Endothelial cell of umbilical vein (primary cell): ENCODE data around the gene ARNT2. TPM values are rescaled to one million over a fixed set of nuclear protein-coding genes. Genes with fewer than 3 reads are reported as not detected.

ENCODE experiments used
- BruUV-seq: library from RNA; stranded (reverse); fragments of 400-500 nt; replicated peaks from 2 replicates; lab custom pipeline; 2021; lab: Mats Ljungman, UMichigan
- CTCF ChIA-PET: fragments of 300-600, 350-600 bp; sonication (Branson Sonifier 250); formaldehyde crosslinking; loops from one replicate; lab custom pipeline; 2021; ENCODE audit warnings: antibody characterized with exemption, inconsistent platforms; lab: Charles Lee
- POLR2A ChIA-PET: fragments of 300-600, 350-600 bp; sonication (Branson Sonifier 250); formaldehyde crosslinking; loops from one replicate; lab custom pipeline; 2021; ENCODE audit warnings: antibody characterized with exemption, inconsistent platforms; lab: Charles Lee
- DNase-seq: peaks from one replicate; pipeline ENCODE4 v3.0.0-alpha.2; 2011; ENCODE audit warnings: low read depth, low spot score
- FAIRE-seq: peaks from 2 replicates; lab custom pipeline; 2011; peaks lifted over from hg19 to GRCh38; lab: Jason Lieb, UNC
- H2AFZ ChIP-seq: 2 replicates; pipeline ENCODE4 v1.6.0; 2012; ENCODE audit warnings: low read depth, low read length, control low read depth, inconsistent platforms
- H3K27ac ChIP-seq: 2 replicates; pipeline ENCODE4 v1.5.1; 2011; ENCODE audit warnings: low read depth, mild to moderate bottlenecking, control low read depth, low read length, moderate library complexity; ENCODE audit not compliant: insufficient read depth
- H3K27me3 ChIP-seq, 2 experiments: 2 replicates each; pipeline versions ENCODE4 v1.6.0 to v1.6.1; 2011; ENCODE audit warnings: low read length in 2 of 2, mixed read lengths in 1 of 2; ENCODE audit not compliant: control insufficient read depth in 2 of 2, insufficient read depth in 2 of 2
- H3K36me3 ChIP-seq, 2 experiments: 2 replicates in 1 of 2; 3 replicates in 1 of 2; pipeline ENCODE4 v1.5.1; 2011; ENCODE audit warnings: low read length in 2 of 2, mild to moderate bottlenecking in 1 of 2, moderate library complexity in 1 of 2; ENCODE audit not compliant: control insufficient read depth in 2 of 2, insufficient read depth in 2 of 2; ENCODE audit errors: extremely low read depth in 1 of 2
- H3K4me1 ChIP-seq: 3 replicates; pipeline ENCODE4 v1.5.1; 2011; ENCODE audit warnings: mild to moderate bottlenecking, low read length; ENCODE audit not compliant: control insufficient read depth, insufficient read depth; ENCODE audit errors: extremely low read depth
- H3K4me2 ChIP-seq: 2 replicates; pipeline ENCODE4 v1.6.1; 2011; ENCODE audit warnings: low read length, control low read depth, mixed read lengths; ENCODE audit not compliant: insufficient read depth
- H3K4me3 ChIP-seq, 3 experiments: fragments of 200-600 bp in 1 of 3; sonication (generic), shearing (Covaris generic) in 1 of 3; replicated peaks in 1 of 3; 2 replicates each; pipeline ENCODE4 v1.5.1; 2011 to 2016; ENCODE audit warnings: control low read depth in 3 of 3, low read length in 3 of 3, mild to moderate bottlenecking in 2 of 3, inconsistent platforms in 1 of 3, low read depth in 1 of 3, moderate library complexity in 1 of 3; ENCODE audit not compliant: insufficient read depth in 1 of 3
- H3K79me2 ChIP-seq: 2 replicates; pipeline ENCODE4 v1.6.0; 2012; ENCODE audit warnings: low read length, inconsistent platforms; ENCODE audit not compliant: control insufficient read depth, insufficient read depth
- H3K9ac ChIP-seq: replicated peaks from 2 replicates; pipeline ENCODE3; 2011; ENCODE audit warnings: low read length, control low read depth; ENCODE audit not compliant: insufficient read depth; ENCODE audit errors: extremely low read depth
- H3K9me1 ChIP-seq: replicated peaks from 3 replicates; pipeline ENCODE4 v1.6.0; 2011; ENCODE audit warnings: mild to moderate bottlenecking, low read length; ENCODE audit not compliant: control insufficient read depth, insufficient read depth; ENCODE audit errors: extremely low read depth
- H3K9me3 ChIP-seq: replicated peaks from 2 replicates; pipeline ENCODE4 v1.5.1; 2012; ENCODE audit warnings: low read length, inconsistent platforms; ENCODE audit not compliant: control insufficient read depth, insufficient read depth
- H4K20me1 ChIP-seq: replicated peaks from 2 replicates; pipeline ENCODE3; 2011; ENCODE audit warnings: mild to moderate bottlenecking, low read length; ENCODE audit not compliant: control insufficient read depth, insufficient read depth; ENCODE audit errors: extremely low read depth
- EZH2 ChIP-seq: IDR thresholded peaks from 2 replicates; pipeline ENCODE4 v1.6.1; 2012; ENCODE audit warnings: borderline replicate concordance, low read depth, mild to moderate bottlenecking, moderate library complexity, low read length, inconsistent platforms; ENCODE audit not compliant: severe bottlenecking
- FOS ChIP-seq: IDR thresholded peaks from 2 replicates; pipeline ENCODE4 v1.6.1; 2011; ENCODE audit warnings: mild to moderate bottlenecking, low read length, moderate library complexity, borderline replicate concordance; ENCODE audit not compliant: insufficient read depth
- GATA2 ChIP-seq: IDR thresholded peaks from 2 replicates; pipeline ENCODE4 v1.7.0; 2011; ENCODE audit warnings: low read depth, mild to moderate bottlenecking, moderate library complexity, mixed read lengths, low read length; ENCODE audit not compliant: insufficient read length, insufficient read depth
- JUN ChIP-seq: IDR thresholded peaks from 2 replicates; pipeline ENCODE4 v1.6.1; 2011; ENCODE audit warnings: borderline replicate concordance, low read depth; ENCODE audit not compliant: insufficient read length, insufficient read depth
- MYC ChIP-seq: IDR thresholded peaks from one replicate; pipeline ENCODE4 v1.6.1; 2011; ENCODE audit warnings: mild to moderate bottlenecking, low read depth, low read length
- POLR2A ChIP-seq: IDR thresholded peaks from 2 replicates; pipeline ENCODE4 v1.6.1; 2012; ENCODE audit warnings: low read depth, mild to moderate bottlenecking, control low read depth, low read length
- POLR2AphosphoS5 ChIP-seq: IDR thresholded peaks from 2 replicates; pipeline ENCODE4 v1.6.1; 2012; ENCODE audit warnings: low read depth, mild to moderate bottlenecking, control low read depth, low read length, moderate library complexity; ENCODE audit not compliant: insufficient read depth
- dilution Hi-C: fragments of 300-500 bp; cut with MboI; formaldehyde crosslinking; loops from one replicate; pipeline ENCODE4 v1.15.0; 2019; ENCODE audit warnings: low sequenced_read_pairs; ENCODE audit not compliant: extremely low pct_ligation_motif_present
- intact Hi-C: fragments of 100-400 bp; cut with micrococcal nuclease; formaldehyde crosslinking; loops from one replicate; pipeline ENCODE4 v1.10.0; 2022
- polyA plus RNA-seq, 4 experiments: library from polyadenylated mRNA; depleted of rRNA in 3 of 4; stranded (reverse) in 3 of 4; unstranded in 1 of 4; fragments of >200 nt; gene quantifications; 2 replicates each; pipeline versions ENCODE4 v1.2.1 to v1.2.3, GENCODE V29; 2011 to 2012; ENCODE audit warnings: missing spikeins in 1 of 4
- total RNA-seq: library from RNA; stranded (reverse); gene quantifications from 2 replicates; pipeline ENCODE4 v1.2.3, GENCODE V29; 2021
- TF ChIP-seq, protein P1 (sequence below), 2 donors: IDR thresholded peaks; 1 replicate in 1 of 2; 2 replicates in 1 of 2; pipeline ENCODE4 v1.5.1; 2011; ENCODE audit warnings: low read length in 2 of 2, mild to moderate bottlenecking in 2 of 2, moderate library complexity in 2 of 2, control low read depth in 1 of 2, inconsistent platforms in 1 of 2, low read depth in 1 of 2; ENCODE audit not compliant: insufficient read depth in 1 of 2; ENCODE audit errors: extremely low read depth in 1 of 2
- TF ChIP-seq, protein P2 (sequence below): IDR thresholded peaks from 2 replicates; pipeline ENCODE4 v1.6.1; 2011; ENCODE audit not compliant: insufficient read depth, insufficient read length

The ARNT2 gene
- total and polyA plus RNA-seq, 2 donors (not counting 3 experiments of a cell fraction or from before 2014, with no cell fraction given): 0.03 to 0.20 TPM

GRCh38 chr15:80494351-80494751 is 90.2 kb downstream of the ARNT2 start:
- no peak for FAIRE-seq
- no peaks in the 10 kb centered on the region for H3K9me3 ChIP-seq
- no peak for DNase-seq
- H3K9ac ChIP-seq: no peak overlapping the region
- no peaks in the 10 kb centered on the region for H3K27me3 ChIP-seq
- peaks cover 2% of the 10 kb centered on the region for H3K4me1 ChIP-seq
- H3K4me3 ChIP-seq: no peak overlapping the region
- BruUV-seq: no TSS peak
- POLR2A ChIA-PET: no interaction called here
- CTCF ChIA-PET: no interaction called here
- H3K9me1 ChIP-seq: no peaks in the 10 kb centered on the region
- TF ChIP-seq GATA2: no peak
- no peak for TF ChIP-seq JUN
- TF ChIP-seq, protein P1, sequence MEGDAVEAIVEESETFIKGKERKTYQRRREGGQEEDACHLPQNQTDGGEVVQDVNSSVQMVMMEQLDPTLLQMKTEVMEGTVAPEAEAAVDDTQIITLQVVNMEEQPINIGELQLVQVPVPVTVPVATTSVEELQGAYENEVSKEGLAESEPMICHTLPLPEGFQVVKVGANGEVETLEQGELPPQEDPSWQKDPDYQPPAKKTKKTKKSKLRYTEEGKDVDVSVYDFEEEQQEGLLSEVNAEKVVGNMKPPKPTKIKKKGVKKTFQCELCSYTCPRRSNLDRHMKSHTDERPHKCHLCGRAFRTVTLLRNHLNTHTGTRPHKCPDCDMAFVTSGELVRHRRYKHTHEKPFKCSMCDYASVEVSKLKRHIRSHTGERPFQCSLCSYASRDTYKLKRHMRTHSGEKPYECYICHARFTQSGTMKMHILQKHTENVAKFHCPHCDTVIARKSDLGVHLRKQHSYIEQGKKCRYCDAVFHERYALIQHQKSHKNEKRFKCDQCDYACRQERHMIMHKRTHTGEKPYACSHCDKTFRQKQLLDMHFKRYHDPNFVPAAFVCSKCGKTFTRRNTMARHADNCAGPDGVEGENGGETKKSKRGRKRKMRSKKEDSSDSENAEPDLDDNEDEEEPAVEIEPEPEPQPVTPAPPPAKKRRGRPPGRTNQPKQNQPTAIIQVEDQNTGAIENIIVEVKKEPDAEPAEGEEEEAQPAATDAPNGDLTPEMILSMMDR (IDR thresholded peaks at IDR 0.05; ENCODE audit: extremely low read depth in 1 of 2, insufficient read depth in 1 of 2, low read depth in 1 of 2, low read length in 2 of 2): no peak
- TF ChIP-seq MYC: no peak
- TF ChIP-seq POLR2AphosphoS5: no peak
- TF ChIP-seq, protein P2, sequence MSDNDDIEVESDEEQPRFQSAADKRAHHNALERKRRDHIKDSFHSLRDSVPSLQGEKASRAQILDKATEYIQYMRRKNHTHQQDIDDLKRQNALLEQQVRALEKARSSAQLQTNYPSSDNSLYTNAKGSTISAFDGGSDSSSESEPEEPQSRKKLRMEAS: no peak
- TF ChIP-seq FOS: no peak
- TF ChIP-seq POLR2A: no peak
- TF ChIP-seq EZH2: no peak
- H3K79me2 ChIP-seq: no peaks in the 10 kb centered on the region
- no peak overlapping the region for H3K27ac ChIP-seq
- intact Hi-C loops: no loop called here
- dilution Hi-C loops: no loop called here
- no peaks in the 10 kb centered on the region for H3K36me3 ChIP-seq
- no peak overlapping the region for H3K4me2 ChIP-seq
- no peak overlapping the region for H2AFZ ChIP-seq
- H4K20me1 ChIP-seq: no peaks in the 10 kb centered on the region
